DND-41 (cell line): ENCODE measurements around the gene PPIAL4G.
"Not testable (repeated sequence)": the region's sequence is repeated elsewhere in the genome, so short reads cannot be mapped to it uniquely, and the experiment has no call there.

Source experiments
- EZH2 ChIP-seq: IDR thresholded peaks from 3 replicates; pipeline ENCODE4 v1.6.1; 2012; ENCODE audit warnings: borderline replicate concordance, low read depth, mild to moderate bottlenecking, moderate library complexity, low read length, inconsistent platforms; ENCODE audit not compliant: severe bottlenecking
- TF ChIP-seq, protein P1 (sequence below): IDR thresholded peaks from 2 replicates; pipeline ENCODE4 v1.5.1; 2012; ENCODE audit warnings: borderline replicate concordance, low read length, moderate library complexity, mild to moderate bottlenecking; ENCODE audit not compliant: poor library complexity, severe bottlenecking; ENCODE audit errors: extremely low read depth

DNA sequence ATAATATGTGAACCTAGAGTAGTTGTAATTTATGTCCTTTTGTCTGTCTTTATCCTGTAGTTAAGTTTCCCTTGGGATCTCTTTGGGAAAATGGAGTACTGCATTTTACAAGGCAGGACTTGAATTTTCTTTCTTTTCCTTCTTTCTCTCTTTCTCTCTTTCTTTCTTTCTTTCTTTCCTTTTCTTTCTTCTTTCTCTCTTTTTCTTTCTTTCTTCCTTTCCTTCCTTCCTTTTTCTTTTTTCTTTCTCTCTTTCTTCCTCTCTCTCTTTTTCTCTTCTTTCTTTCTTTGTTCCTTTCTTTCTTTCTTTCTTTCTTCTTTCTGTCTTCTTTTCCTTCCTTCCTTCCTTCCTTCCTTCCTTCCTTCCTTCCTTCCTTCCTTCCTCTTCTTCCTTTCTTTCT lies 10.8 kb upstream of the PPIAL4G start:
- TF ChIP-seq EZH2, result not testable (repeated sequence)
- TF ChIP-seq, protein P1, sequence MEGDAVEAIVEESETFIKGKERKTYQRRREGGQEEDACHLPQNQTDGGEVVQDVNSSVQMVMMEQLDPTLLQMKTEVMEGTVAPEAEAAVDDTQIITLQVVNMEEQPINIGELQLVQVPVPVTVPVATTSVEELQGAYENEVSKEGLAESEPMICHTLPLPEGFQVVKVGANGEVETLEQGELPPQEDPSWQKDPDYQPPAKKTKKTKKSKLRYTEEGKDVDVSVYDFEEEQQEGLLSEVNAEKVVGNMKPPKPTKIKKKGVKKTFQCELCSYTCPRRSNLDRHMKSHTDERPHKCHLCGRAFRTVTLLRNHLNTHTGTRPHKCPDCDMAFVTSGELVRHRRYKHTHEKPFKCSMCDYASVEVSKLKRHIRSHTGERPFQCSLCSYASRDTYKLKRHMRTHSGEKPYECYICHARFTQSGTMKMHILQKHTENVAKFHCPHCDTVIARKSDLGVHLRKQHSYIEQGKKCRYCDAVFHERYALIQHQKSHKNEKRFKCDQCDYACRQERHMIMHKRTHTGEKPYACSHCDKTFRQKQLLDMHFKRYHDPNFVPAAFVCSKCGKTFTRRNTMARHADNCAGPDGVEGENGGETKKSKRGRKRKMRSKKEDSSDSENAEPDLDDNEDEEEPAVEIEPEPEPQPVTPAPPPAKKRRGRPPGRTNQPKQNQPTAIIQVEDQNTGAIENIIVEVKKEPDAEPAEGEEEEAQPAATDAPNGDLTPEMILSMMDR, result not testable (repeated sequence)
